Measurements from ENCODE around the gene NOP16. TPM values are rescaled to one million over a fixed set of nuclear protein-coding genes. Genes with fewer than 3 reads are reported as not detected.

The NOP16 gene
- 6.8 and 10.7 TPM in 2 replicates for total RNA-seq

GRCh38 chr5:176388444-176389134 lies at the start of gene NOP16, which contains the start of gene HIGD2A:
Gene NOP16, minus strand, starts transcription at chr5:176388598. Its CDS starts 59 bp downstream, at chr5:176388539.
Gene HIGD2A, plus strand, starts transcription at chr5:176388751. Its CDS starts 69 bp downstream, at chr5:176388820.

GRCh38 chr5:176415952-176416924 lies 27.8 kb upstream of the NOP16 start, which contains the start of gene CLTB:
Gene CLTB, minus strand, starts transcription at chr5:176416539. Its CDS starts 176 bp downstream, at chr5:176416363.

GRCh38 chr5:176365351-176366231 lies 22.8 kb downstream of the NOP16 start, which contains the start of gene ARL10:
Gene ARL10, plus strand, starts transcription at chr5:176365487. Its CDS starts 77 bp downstream, at chr5:176365564.

GRCh38 chr5:176361437-176362232 lies 26.8 kb downstream of the NOP16 start, which contains the start of gene KIAA1191:
Gene KIAA1191, minus strand, starts transcription at chr5:176361764. Its CDS starts 2,256 bp downstream, at chr5:176359508.

Other genes starting within 250 kb of the NOP16 start
- 7.4 and 9.4 TPM in 2 replicates for gene SIMC1, start 150.2 kb downstream of the NOP16 start, total RNA-seq
- 76.3 and 103 TPM in 2 replicates for gene KIAA1191, start 26.8 kb downstream of the NOP16 start, total RNA-seq
- gene ARL10, start 23.1 kb downstream of the NOP16 start, total RNA-seq: 23.8 and 25.2 TPM in 2 replicates
- gene HIGD2A, start 153 bp upstream of the NOP16 start, total RNA-seq: 15.4 and 21.3 TPM in 2 replicates
- gene CLTB, start 27.9 kb upstream of the NOP16 start, total RNA-seq: 72.2 and 86.4 TPM in 2 replicates
- gene FAF2, start 59.8 kb upstream of the NOP16 start, total RNA-seq: 39.5 and 48.1 TPM in 2 replicates
- 2.1 and 4.6 TPM in 2 replicates for gene RNF44, start 148.8 kb upstream of the NOP16 start, total RNA-seq
- gene CDHR2, start 160.7 kb upstream of the NOP16 start, total RNA-seq: 0.05 TPM in 1 of 2 replicates, not detected in the other
- gene GPRIN1, start 221.6 kb upstream of the NOP16 start, total RNA-seq: 1.8 and 7.3 TPM in 2 replicates
- 0.18 TPM in 1 of 2 replicates, not detected in the other for gene SNCB, start 241.9 kb upstream of the NOP16 start, total RNA-seq
- gene EIF4E1B, start 242.1 kb upstream of the NOP16 start, total RNA-seq: not detected in 2 replicates